Muscle layer of colon (tissue), 2 donors: ENCODE results near the gene TMCC3.
"Not testable (repeated sequence)": the region's sequence is repeated elsewhere in the genome, so short reads cannot be mapped to it uniquely, and the experiment has no call there.

Experiments
- H3K27ac ChIP-seq: one replicate; pipeline ENCODE4 v1.7.0; 2013; ENCODE audit warnings: low read depth, mild to moderate bottlenecking, low read length, moderate library complexity
- H3K27me3 ChIP-seq, 2 donors: one replicate each; pipeline ENCODE4 v1.7.0; 2013; ENCODE audit warnings: low read length in 2 of 2, mild to moderate bottlenecking in 2 of 2; ENCODE audit not compliant: insufficient read depth in 2 of 2, control insufficient read depth in 1 of 2
- H3K36me3 ChIP-seq: one replicate; pipeline ENCODE4 v1.7.0; 2013; ENCODE audit warnings: mild to moderate bottlenecking, low read length; ENCODE audit not compliant: insufficient read depth
- H3K4me1 ChIP-seq: one replicate; pipeline ENCODE4 v1.7.0; 2013; ENCODE audit warnings: mild to moderate bottlenecking, low read length; ENCODE audit not compliant: insufficient read depth
- H3K4me3 ChIP-seq, 2 donors: one replicate each; pipeline ENCODE4 v1.7.0; 2013; ENCODE audit warnings: low read length in 2 of 2, low read depth in 1 of 2, mild to moderate bottlenecking in 1 of 2, moderate library complexity in 1 of 2
- H3K9ac ChIP-seq: one replicate; pipeline ENCODE4 v1.7.0; 2013; ENCODE audit warnings: low read length
- H3K9me3 ChIP-seq: one replicate; pipeline ENCODE4 v1.7.0; 2013; ENCODE audit warnings: mild to moderate bottlenecking, low read length
- donor health status: abdominal sarcoma.
- donor health status: Adenocarcinoma of cecum.

TMCC3 gene

GRCh38 chr12:94557746-94558295 lies 92.5 kb downstream of the TMCC3 start:
- Histone ChIP-seq H3K9ac (no peak overlapping the region), H3K27ac (no peak overlapping the region), H3K4me3 (no peak overlapping the region), H3K36me3 (no peaks in the 10 kb centered on the region), H3K27me3 (no peaks in the 10 kb centered on the region), H3K4me1 (no peaks in the 10 kb centered on the region), H3K9me3 (no peaks in the 10 kb centered on the region)

- no peaks in the 10 kb centered on the region for H3K27me3 ChIP-seq
- no peaks in the 10 kb centered on the region for H3K9me3 ChIP-seq
- H3K4me3 ChIP-seq, result no peak overlapping the region
- H3K36me3 ChIP-seq, result no peaks in the 10 kb centered on the region
- no peak overlapping the region for H3K9ac ChIP-seq
- no peak overlapping the region for H3K27ac ChIP-seq
- H3K4me1 ChIP-seq, result no peaks in the 10 kb centered on the region
Measured at GRCh38 chr12:94555687-94556086, 94.7 kb downstream of the TMCC3 start.

GRCh38 chr12:94553875-94554274 lies 96.5 kb downstream of the TMCC3 start:
- Histone ChIP-seq H3K27me3 (no peaks in the 10 kb centered on the region), H3K36me3 (no peaks in the 10 kb centered on the region), H3K9ac (no peak overlapping the region), H3K4me3 (no peak overlapping the region), H3K27ac (no peak overlapping the region), H3K4me1 (no peaks in the 10 kb centered on the region), H3K9me3 (no peaks in the 10 kb centered on the region)

GRCh38 chr12:94553130-94553519 lies 97.2 kb downstream of the TMCC3 start:
- H3K27me3 ChIP-seq, result no peaks in the 10 kb centered on the region
- no peak overlapping the region for H3K4me3 ChIP-seq
- no peaks in the 10 kb centered on the region for H3K36me3 ChIP-seq
- no peak overlapping the region for H3K9ac ChIP-seq
- no peaks in the 10 kb centered on the region for H3K9me3 ChIP-seq
- H3K4me1 ChIP-seq, result no peaks in the 10 kb centered on the region
- no peak overlapping the region for H3K27ac ChIP-seq

- Histone ChIP-seq H3K4me1 (no peaks in the 10 kb centered on the region), H3K36me3 (no peaks in the 10 kb centered on the region), H3K27ac (no peak overlapping the region), H3K4me3 (no peak overlapping the region), H3K9me3 (no peaks in the 10 kb centered on the region), H3K9ac (no peak overlapping the region), H3K27me3 (no peaks in the 10 kb centered on the region)
Measured at GRCh38 chr12:94551810-94552209, 98.5 kb downstream of the TMCC3 start.

GRCh38 chr12:94550964-94551363 lies 99.4 kb downstream of the TMCC3 start:
- no peaks in the 10 kb centered on the region for H3K27me3 ChIP-seq
- H3K9ac ChIP-seq, result no peak overlapping the region
- H3K4me3 ChIP-seq, result no peak overlapping the region
- H3K27ac ChIP-seq, result no peak overlapping the region
- H3K4me1 ChIP-seq, result no peaks in the 10 kb centered on the region
- H3K9me3 ChIP-seq, result no peaks in the 10 kb centered on the region
- H3K36me3 ChIP-seq, result no peaks in the 10 kb centered on the region

- not testable (repeated sequence) for H3K27ac ChIP-seq, H3K27me3 ChIP-seq, H3K9me3 ChIP-seq, H3K9ac ChIP-seq, H3K36me3 ChIP-seq, H3K4me1 ChIP-seq, H3K4me3 ChIP-seq
Measured at GRCh38 chr12:94548833-94549232, 101.5 kb downstream of the TMCC3 start.

- Histone ChIP-seq H3K9ac (no peak overlapping the region), H3K36me3 (no peaks in the 10 kb centered on the region), H3K27ac (no peak overlapping the region), H3K4me3 (no peak overlapping the region), H3K27me3 (no peaks in the 10 kb centered on the region), H3K9me3 (no peaks in the 10 kb centered on the region), H3K4me1 (no peaks in the 10 kb centered on the region)
Measured at GRCh38 chr12:94545935-94546771, 104.2 kb downstream of the TMCC3 start.

- Histone ChIP-seq H3K36me3 (no peaks in the 10 kb centered on the region), H3K9me3 (no peaks in the 10 kb centered on the region), H3K27me3 (no peaks in the 10 kb centered on the region), H3K4me3 (no peak overlapping the region), H3K4me1 (no peaks in the 10 kb centered on the region), H3K9ac (no peak overlapping the region), H3K27ac (no peak overlapping the region)
Measured at GRCh38 chr12:94544355-94544754, 106.0 kb downstream of the TMCC3 start.

- Histone ChIP-seq H3K9ac (no peak overlapping the region), H3K9me3 (no peaks in the 10 kb centered on the region), H3K4me3 (no peak overlapping the region), H3K4me1 (no peaks in the 10 kb centered on the region), H3K36me3 (no peaks in the 10 kb centered on the region), H3K27ac (no peak overlapping the region), H3K27me3 (no peaks in the 10 kb centered on the region)
Measured at GRCh38 chr12:94538318-94538717, 112.0 kb downstream of the TMCC3 start.

- Histone ChIP-seq H3K4me3 (no peak overlapping the region), H3K9ac (no peak overlapping the region), H3K27me3 (no peaks in the 10 kb centered on the region), H3K27ac (no peak overlapping the region), H3K9me3 (no peaks in the 10 kb centered on the region), H3K36me3 (no peaks in the 10 kb centered on the region), H3K4me1 (no peaks in the 10 kb centered on the region)
Measured at GRCh38 chr12:94536040-94536965, 114.1 kb downstream of the TMCC3 start.
